Measurements from ENCODE around the gene EME2.
"Not testable (repeated sequence)": the region's sequence is repeated elsewhere in the genome, so short reads cannot be mapped to it uniquely, and the experiment has no call there.

The EME2 gene, protein sequence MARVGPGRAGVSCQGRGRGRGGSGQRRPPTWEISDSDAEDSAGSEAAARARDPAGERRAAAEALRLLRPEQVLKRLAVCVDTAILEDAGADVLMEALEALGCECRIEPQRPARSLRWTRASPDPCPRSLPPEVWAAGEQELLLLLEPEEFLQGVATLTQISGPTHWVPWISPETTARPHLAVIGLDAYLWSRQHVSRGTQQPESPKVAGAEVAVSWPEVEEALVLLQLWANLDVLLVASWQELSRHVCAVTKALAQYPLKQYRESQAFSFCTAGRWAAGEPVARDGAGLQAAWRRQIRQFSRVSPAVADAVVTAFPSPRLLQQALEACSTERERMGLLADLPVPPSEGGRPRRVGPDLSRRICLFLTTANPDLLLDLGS

GRCh38 chr16:1772362-1772907, at the start of gene EME2:
TSS of gene EME2 (plus strand) at chr16:1772810. CDS start at chr16:1773228, 418 bp downstream.
- DNase-seq = no peak

GRCh38 chr16:1723450-1724147, 49.0 kb upstream of the EME2 start:
- no peak for DNase-seq

DNA sequence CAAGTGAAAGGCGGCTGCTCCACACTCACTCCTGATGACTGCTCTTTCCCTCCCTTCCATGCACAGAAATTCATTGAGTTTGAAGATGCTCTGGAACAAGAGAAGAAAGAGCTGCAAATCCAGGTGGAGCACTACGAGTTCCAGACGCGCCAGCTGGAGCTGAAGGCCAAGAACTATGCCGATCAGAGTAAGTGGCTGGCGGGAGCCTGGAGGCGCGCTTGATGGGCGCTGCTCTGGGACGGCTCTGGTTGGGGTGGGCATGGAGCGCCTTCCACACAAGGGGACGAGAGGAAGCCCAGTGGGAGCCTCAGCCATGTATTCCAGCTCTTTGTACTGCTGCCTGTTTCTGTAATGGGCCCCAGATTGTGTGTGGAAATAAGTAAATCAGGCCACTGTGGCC, 48.1 kb upstream of the EME2 start:
- DNase-seq = no peak

- no peak for DNase-seq
Observed at GRCh38 chr16:1726661-1727502, 45.7 kb upstream of the EME2 start.

DNA sequence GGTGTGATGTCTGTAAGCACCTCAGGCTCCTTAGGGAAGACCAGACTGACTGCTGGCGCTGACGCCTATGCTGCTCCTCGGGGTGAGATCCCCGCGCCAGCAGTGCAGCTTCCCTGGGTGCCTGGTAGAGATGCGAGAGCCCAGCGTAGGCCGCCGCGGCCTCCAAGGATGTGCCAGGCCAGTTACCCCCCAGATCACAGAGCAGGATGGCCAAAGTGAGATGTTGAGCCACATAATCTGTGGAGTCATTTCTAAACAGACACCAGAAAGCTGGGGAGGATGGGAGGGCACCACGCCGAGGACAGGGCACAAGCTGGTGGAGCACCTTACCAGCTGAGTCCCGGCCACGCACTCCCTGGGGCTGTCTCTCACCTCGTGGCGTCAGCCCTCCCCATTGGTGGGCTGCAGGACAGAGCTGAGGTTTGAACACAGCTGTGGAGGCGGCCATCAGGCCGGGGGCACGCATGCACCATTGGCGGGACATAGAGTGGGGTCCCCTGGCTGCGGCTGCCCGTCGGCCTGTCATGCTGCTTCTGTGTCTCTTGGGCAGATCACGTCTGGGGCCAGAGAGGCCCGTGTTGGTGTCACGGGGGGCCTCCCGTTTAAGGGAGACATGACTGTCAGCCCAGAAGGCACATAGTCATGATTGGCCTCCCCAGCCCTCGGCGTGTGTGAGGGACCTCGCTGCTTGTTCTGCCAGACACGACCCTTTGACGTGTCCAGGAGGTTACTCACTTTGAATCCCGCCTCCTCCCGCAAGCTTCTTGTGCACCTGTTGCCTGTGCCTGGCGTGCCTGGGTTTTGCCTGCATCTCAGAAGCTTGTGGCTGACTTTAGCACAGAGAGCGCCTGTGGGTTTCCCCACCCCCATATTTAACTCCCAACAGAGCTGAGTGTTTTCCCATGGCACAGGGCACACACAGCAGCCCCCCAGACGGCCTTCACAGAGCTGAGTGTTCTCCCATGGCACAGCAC, 44.7 kb upstream of the EME2 start:
- DNase-seq = no peak

GRCh38 chr16:1729026-1729425, 43.6 kb upstream of the EME2 start:
- no peak for DNase-seq

GRCh38 chr16:1729445-1729844, 43.2 kb upstream of the EME2 start:
- no peak for DNase-seq

- DNase-seq = no peak
Observed at GRCh38 chr16:1731073-1731472, 41.5 kb upstream of the EME2 start.

DNA sequence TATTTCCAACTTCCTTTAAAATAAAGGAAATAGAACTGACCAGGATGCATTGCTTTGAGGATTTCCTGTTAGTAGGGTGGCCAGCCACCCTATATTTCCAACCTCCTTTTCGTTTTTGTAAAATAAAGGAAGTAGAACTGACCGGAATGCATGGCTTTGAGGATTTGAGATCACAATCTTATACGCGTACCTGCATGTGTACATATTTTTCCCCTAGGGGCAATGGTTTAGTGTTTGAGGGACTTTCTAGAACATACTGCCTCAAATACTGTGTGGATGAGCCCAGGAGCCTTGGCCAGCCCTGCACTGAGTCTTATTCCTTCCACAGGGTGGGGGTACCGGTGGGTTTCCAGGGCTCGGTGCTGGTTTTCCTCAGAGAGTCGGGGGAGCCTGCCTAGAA, 41.0 kb upstream of the EME2 start:
- DNase-seq = no peak

GRCh38 chr16:1732071-1732470, 40.5 kb upstream of the EME2 start:
- no peak for DNase-seq

GRCh38 chr16:1732551-1732987, 40.0 kb upstream of the EME2 start:
- not testable (repeated sequence) for DNase-seq

GRCh38 chr16:1734123-1734522, 38.5 kb upstream of the EME2 start:
- no peak for DNase-seq

DNA sequence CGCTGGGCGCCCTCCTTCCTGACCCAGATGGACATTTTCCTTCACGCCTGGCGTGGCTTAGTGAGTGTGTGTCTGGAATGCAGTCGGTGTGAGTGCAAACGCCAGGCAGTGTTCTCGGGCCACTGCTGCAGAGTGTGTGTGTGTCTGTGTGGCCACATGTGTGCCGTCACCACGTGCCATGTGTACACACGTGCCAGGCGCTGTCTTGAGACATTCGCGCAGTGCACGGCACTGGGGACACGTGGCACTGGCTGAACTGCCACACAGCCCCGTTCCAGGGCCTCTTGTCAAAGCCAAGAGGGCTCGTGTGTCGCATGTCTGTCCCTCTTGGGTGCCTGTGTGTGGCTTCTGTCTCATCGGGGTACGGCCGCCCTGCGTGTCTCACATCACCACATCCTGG, 37.8 kb upstream of the EME2 start:
- DNase-seq = no peak

DNA sequence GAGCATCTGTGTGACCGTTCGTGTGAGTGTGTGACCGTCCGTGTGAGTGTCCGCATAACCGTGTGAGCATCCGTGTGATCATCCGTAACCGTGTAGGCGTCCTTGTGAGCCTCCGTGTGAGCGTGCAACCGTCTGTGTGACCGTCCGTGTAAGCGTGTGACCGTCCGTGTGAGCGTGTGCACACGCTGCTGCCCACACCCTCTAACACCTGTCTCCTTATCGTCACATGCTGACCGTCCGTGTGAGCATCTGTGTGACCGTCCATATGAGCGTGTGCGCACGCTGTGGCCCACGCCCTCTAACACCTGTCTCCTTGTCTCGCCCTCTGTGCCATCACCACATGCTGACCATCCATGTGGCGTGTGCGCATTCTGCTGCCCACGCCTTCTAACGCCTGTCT, 32.4 kb upstream of the EME2 start:
- no peak for DNase-seq

DNA sequence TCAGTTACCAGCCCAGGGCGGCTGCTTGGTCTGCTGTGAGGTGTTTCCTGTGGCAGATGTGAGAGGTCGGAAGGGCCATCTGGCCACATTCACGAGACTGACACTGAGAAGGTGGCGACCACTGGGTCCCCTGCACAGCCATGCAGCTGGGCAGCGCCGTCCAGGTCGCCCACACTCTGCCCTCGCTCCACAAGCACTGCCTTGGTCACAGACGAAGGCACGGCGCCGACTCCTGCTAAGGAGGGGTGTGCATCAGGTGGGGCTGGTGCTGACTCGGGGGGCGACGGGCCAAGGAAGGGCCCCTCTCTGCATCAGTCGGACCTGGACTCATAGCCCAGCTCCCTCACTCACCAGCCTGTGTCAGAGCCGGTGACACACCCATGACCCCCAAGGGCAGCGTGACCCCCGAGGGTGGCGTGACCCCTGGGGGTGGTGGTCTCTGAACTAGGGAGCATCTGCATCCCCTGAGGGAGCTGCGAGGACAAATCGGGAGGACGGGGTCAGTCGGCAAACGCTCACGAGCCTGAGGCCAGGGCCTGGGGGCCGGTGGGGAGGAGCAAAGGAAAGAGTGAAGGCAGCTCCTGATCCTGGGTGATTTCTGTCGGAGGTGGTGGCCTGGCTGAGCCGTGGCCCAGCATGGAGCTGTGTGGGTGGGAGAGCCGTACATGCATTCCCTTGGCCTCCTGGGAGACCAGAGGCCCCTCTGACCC, 31.7 kb upstream of the EME2 start:
- DNase-seq = no peak

- DNase-seq = no peak
Observed at GRCh38 chr16:1741553-1742165, 31.0 kb upstream of the EME2 start.

GRCh38 chr16:1743376-1744337, 29.0 kb upstream of the EME2 start:
- DNase-seq = no peak

- DNase-seq = no peak
Observed at GRCh38 chr16:1744338-1744840, 28.2 kb upstream of the EME2 start.

DNA sequence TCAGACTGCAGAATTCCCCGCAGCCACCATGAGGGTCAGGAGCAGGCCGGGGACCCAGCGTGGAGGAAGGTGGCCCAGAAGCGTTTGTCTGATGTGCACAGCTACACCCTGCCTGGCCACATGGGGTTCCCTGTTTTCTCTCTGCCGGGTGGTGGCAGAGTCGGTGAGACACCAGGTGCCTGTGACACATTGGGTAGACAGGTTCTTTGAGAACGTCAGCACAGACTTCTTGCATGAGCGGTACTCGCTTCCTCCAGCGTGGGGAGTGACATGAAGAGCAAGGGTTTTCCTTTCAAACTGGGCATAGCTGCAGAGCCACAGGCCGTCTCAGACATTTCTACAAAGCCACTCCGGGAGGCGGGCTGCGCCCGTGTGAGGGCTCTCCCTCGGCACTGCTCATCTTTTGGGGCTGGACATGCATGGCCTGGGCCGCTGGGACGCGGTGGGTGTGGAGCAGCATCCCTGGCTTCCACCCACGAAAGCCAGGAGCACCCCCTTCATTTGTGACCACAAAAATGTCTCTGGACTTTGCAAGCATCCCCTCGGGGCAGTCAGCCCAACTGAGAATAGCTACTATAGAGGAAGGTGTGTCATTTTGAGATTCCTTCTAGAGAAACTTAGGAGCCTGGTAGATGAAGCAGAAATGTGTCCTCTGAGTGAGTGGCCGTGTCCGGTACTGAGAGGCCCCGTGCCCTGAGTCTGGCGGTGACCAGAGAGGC, 27.3 kb upstream of the EME2 start:
- DNase-seq = no peak

Data from NCI-H1417 treated with DMSO at 0.1 percent for 48 hours (cell line).